ENCODE data around the gene ZBTB22.
A peak's percentile ranks its signal among the peaks of the same experiment; 100 is the strongest.
"Not testable (repeated sequence)": the region's sequence is repeated elsewhere in the genome, so short reads cannot be mapped to it uniquely, and the experiment has no call there.

Gene ZBTB22

GRCh38 chr6:33317669-33318425, at the start of gene ZBTB22:
ZBTB22 (minus strand) TSS chr6:33317744; CDS start chr6:33316916, 828 bp downstream.
- no peak for TF ChIP-seq JUND (IDR thresholded peaks at IDR 0.05; ENCODE audit: low read depth)
- peak; percentile 88 to 100 for DNase-seq (ENCODE audit: low read depth in 1 of 2, low spot score in 1 of 2)
- in situ Hi-C loops (cut with HindIII; ENCODE audit: low pct_unique_long_range_greater_than_20kb, low sequenced_read_pairs): no loop called here

DNA sequence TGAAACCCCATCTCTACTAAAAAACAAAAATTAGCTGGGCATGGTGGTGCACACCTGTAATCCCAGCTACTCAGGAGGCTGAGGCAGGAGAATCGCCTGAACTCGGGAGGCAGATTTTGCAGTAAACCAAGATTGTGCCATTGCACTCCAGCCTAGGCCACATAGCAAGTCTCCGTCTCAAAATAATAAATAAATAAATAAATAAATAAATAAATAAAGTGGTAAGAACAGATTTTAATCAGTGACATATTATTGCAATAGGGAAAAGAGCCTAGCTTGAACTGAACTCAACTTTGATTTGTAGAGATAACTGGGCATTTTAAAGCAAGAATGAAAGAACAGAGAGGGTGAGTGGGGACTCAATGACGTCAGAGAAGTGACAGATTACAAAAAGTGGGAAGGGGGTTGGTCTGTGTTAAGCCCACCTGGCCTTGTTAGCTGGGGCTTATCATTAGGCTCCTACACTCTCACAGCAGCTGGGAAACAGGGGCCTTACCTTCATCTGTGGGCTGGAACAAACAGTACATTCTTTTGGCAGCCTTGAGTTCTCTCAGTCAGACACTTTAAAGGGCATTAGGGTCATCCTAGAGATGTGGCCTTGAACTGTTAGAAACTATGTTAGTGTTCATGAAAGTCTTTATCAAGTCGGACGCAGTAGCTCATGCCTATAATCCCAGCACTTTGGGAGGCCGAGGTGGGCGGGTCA, 49.6 kb upstream of the ZBTB22 start:
- DNase-seq (ENCODE audit: low read depth in 1 of 2, low spot score in 1 of 2): no peak
- TF ChIP-seq JUND (IDR thresholded peaks at IDR 0.05; ENCODE audit: low read depth): no peak
- in situ Hi-C loops (cut with HindIII; ENCODE audit: low pct_unique_long_range_greater_than_20kb, low sequenced_read_pairs): no loop called here

- DNase-seq (ENCODE audit: low read depth in 1 of 2, low spot score in 1 of 2); in situ Hi-C loops (cut with HindIII; ENCODE audit: low pct_unique_long_range_greater_than_20kb, low sequenced_read_pairs): not testable (repeated sequence)
Observed at GRCh38 chr6:33365206-33365971, 47.8 kb upstream of the ZBTB22 start.

DNA sequence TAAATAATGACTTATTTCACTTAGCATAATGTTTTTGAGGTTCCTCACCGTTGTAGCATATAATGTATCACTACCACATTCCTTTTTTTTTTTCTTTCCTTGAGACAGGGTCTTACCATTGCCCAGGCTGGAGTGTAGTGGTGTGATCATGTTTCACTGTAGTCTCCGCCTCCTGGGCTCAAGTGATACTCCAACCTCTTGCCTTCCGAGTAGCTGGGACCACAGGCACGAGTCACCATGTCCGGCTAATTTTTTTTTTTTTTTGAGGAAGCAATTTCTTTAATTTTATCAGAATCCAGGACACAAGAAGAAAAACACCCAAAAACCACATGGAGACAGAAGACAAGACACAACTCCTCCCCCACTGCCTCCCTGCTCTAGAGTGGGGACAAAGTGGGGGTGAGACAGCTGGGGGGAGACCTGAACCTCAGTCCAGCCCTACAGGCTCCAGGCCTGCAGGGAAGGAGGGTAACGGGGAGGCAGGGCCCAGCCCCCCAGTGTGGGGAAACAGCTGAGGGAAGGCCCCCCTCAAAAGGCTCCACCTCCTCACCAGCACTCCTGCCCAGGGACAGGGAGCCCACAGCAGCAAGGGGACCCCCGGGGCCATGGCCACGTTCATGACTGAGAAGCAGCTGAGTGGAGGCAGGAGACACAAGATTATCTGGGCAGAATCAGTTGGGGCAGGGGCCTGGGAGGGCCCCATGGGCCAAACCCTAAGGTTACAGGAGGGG, 47.1 kb upstream of the ZBTB22 start:
- in situ Hi-C loops (cut with HindIII; ENCODE audit: low pct_unique_long_range_greater_than_20kb, low sequenced_read_pairs); DNase-seq (ENCODE audit: low read depth in 1 of 2, low spot score in 1 of 2): not testable (repeated sequence)

GRCh38 chr6:33363486-33363885, 45.9 kb upstream of the ZBTB22 start:
- in situ Hi-C loops (cut with HindIII; ENCODE audit: low pct_unique_long_range_greater_than_20kb, low sequenced_read_pairs); DNase-seq (ENCODE audit: low read depth in 1 of 2, low spot score in 1 of 2): not testable (repeated sequence)

DNA sequence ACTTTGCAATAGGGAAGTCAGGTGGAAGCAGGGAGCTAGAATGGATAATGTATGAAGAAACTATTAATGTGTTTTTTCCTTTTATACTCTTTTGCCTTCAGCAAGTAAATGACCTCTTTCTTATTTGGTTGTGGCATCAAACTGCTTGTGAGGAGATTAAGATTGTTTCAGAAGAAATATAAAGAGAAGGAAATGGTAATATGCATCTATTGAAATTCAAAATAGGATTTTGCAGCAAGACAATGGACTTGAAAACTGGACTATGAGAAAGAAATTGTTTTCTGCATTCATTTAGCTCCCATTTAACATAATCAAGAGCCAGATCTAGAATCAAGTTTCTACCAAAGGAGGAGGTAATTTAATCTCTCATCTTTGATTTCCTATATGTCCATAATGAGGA, 41.8 kb upstream of the ZBTB22 start:
- TF ChIP-seq JUND (IDR thresholded peaks at IDR 0.05; ENCODE audit: low read depth): no peak
- no peak for DNase-seq (ENCODE audit: low read depth in 1 of 2, low spot score in 1 of 2)
- in situ Hi-C loops (cut with HindIII; ENCODE audit: low pct_unique_long_range_greater_than_20kb, low sequenced_read_pairs): no loop called here

DNA sequence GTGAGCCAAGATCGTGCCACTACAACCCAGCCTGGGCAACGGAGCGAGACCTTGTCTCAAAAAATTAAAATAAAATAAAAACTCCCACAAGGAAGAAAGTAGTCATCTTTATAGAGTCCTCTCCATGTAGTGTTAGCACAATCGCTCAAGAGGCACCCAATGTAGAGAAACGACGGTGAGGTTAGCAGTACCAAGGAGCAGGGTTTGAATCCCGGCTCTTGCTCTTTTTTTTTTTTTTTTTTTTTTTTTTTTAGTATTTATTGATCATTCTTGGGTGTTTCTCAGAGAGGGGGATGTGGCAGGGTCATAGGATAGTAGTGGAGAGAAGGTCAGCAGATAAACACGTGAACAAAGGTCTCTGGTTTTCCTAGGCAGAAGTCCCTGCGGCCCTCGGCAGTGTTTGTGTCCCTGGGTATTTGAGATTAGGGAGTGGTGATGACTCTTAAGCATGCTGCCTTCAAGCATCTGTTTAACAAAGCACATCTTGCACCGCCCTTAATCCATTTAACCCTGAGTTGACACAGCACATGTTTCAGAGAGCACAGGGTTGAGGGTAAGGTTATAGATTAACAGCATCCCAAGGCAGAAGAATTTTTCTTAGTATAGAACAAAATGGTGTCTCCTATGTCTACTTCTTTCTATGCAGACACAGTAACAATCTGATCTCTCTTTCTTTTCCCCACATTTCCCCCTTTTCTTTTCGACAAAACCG, 39.8 kb upstream of the ZBTB22 start:
- in situ Hi-C loops (cut with HindIII; ENCODE audit: low pct_unique_long_range_greater_than_20kb, low sequenced_read_pairs); DNase-seq (ENCODE audit: low read depth in 1 of 2, low spot score in 1 of 2): not testable (repeated sequence)

- DNase-seq (ENCODE audit: low read depth in 1 of 2, low spot score in 1 of 2): no peak
- in situ Hi-C loops (cut with HindIII; ENCODE audit: low pct_unique_long_range_greater_than_20kb, low sequenced_read_pairs): no loop called here
- TF ChIP-seq JUND (IDR thresholded peaks at IDR 0.05; ENCODE audit: low read depth): no peak
Observed at GRCh38 chr6:33356295-33356694, 38.8 kb upstream of the ZBTB22 start.

- DNase-seq (ENCODE audit: low read depth in 1 of 2, low spot score in 1 of 2); in situ Hi-C loops (cut with HindIII; ENCODE audit: low pct_unique_long_range_greater_than_20kb, low sequenced_read_pairs): not testable (repeated sequence)
Observed at GRCh38 chr6:33355860-33356259, 38.3 kb upstream of the ZBTB22 start.

DNA sequence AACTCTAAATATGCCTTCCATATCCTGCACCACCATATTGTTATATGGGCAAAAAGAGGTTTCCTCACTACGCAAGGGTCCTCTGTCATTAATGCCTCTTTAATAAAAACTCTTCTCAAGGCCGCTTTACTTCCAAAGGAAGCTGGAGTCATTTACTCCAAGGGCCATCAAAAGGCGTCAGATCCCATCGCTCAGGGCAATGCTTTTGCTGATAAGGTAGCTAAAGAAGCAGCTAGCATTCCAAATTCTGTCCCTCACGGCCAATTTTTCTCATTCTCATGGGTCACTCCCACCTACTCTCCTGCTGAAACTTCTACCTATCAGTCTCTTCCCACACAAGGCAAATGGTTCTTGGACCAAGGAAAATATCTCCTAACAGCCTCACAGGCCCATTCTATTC, 30.3 kb upstream of the ZBTB22 start:
- no peak for DNase-seq (ENCODE audit: low read depth in 1 of 2, low spot score in 1 of 2)
- in situ Hi-C loops (cut with HindIII; ENCODE audit: low pct_unique_long_range_greater_than_20kb, low sequenced_read_pairs): no loop called here

GRCh38 chr6:33346972-33347371, 29.4 kb upstream of the ZBTB22 start:
- DNase-seq (ENCODE audit: low read depth in 1 of 2, low spot score in 1 of 2); in situ Hi-C loops (cut with HindIII; ENCODE audit: low pct_unique_long_range_greater_than_20kb, low sequenced_read_pairs): not testable (repeated sequence)

More for the DNA sequence above, 30.3 kb upstream of the ZBTB22 start:
- TF ChIP-seq JUND (IDR thresholded peaks at IDR 0.05; ENCODE audit: low read depth): no peak
